ENCODE measurements around the gene STAG2. TPM values are rescaled to one million over a fixed set of nuclear protein-coding genes. Genes with fewer than 3 reads are reported as not detected.

The STAG2 gene
- polyA plus RNA-seq, 1 experiment: 15.7 TPM

DNA sequence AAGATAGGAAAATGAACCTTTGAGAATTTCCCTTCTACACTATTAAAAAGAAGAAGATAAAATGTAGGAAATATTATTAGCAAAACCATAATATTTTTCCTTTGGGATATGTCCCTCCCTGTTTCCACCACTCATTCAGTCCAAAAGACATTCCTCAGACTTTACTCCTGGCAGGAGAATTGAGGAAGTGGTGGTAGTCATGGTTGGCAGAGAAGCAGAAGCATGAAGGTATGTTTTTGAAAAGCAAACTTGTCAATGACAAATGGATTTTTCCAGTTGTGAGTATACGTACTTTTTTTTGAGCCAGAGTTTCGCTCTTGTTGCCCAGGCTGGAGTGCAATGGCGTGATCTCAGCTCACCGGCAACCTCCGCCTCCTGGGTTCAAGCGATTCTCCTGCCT lies 13.7 kb downstream of the STAG2 start:
- CTCF ChIA-PET: interaction anchor here (1.6 kb wide), 1 partner anchor 141 kb away, joined by 5 read pairs; no protein-coding TSS in a partner anchor
- H3K36me3 ChIP-seq (ENCODE audit: control insufficient read depth, insufficient read depth, low read length): no peaks in the 10 kb centered on the region
- no peaks in the 10 kb centered on the region for H3K27me3 ChIP-seq (ENCODE audit: control insufficient read depth, insufficient read depth, low read length)
- TF ChIP-seq, protein P1, sequence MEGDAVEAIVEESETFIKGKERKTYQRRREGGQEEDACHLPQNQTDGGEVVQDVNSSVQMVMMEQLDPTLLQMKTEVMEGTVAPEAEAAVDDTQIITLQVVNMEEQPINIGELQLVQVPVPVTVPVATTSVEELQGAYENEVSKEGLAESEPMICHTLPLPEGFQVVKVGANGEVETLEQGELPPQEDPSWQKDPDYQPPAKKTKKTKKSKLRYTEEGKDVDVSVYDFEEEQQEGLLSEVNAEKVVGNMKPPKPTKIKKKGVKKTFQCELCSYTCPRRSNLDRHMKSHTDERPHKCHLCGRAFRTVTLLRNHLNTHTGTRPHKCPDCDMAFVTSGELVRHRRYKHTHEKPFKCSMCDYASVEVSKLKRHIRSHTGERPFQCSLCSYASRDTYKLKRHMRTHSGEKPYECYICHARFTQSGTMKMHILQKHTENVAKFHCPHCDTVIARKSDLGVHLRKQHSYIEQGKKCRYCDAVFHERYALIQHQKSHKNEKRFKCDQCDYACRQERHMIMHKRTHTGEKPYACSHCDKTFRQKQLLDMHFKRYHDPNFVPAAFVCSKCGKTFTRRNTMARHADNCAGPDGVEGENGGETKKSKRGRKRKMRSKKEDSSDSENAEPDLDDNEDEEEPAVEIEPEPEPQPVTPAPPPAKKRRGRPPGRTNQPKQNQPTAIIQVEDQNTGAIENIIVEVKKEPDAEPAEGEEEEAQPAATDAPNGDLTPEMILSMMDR (IDR thresholded peaks at IDR 0.05; ENCODE audit: insufficient read depth, low read depth, low read length): no peak
- H3K4me3 ChIP-seq (ENCODE audit: low read depth, low read length): no peak overlapping the region
- DNase-seq (ENCODE audit: low read depth): no peak
- POLR2A ChIA-PET: no interaction called here

DNA sequence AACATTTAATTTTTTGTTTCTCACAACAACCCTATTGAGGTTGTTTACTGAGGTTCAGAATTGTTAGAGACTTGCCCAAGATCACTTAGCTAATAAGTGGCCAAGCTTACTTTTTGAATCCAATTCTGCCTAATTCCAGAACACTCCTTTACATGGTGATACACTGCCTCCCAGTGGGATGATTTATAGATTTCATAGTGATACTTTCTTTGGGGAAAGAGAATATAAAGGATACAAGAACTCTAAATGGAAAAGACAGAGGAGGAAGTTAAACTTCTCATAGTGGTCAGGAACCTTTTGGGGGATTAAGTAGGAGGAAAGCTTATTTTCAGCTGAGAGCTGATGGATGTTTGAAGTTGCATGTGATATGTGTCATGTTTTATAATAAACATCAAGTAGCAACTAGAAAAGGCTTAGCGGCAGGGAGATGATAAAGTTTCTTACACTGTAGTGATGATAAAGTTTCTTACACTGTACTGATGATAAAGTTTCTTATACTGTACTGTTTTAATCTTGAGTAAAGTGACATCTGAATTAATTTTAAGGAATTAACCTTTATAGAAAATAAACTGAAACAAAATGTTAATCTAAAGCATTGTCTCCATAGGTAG lies 15.3 kb downstream of the STAG2 start:
- DNase-seq (ENCODE audit: low read depth): no peak
- no peak overlapping the region for H3K4me3 ChIP-seq (ENCODE audit: low read depth, low read length)
- no peaks in the 10 kb centered on the region for H3K36me3 ChIP-seq (ENCODE audit: control insufficient read depth, insufficient read depth, low read length)
- TF ChIP-seq, protein P1 (IDR thresholded peaks at IDR 0.05; ENCODE audit: insufficient read depth, low read depth, low read length): peak; percentile 11; the same call in 1 of the 2 replicates
- ChIA-PET POLR2A (no interaction called here), CTCF (interaction anchor here (1.6 kb wide), 1 partner anchor 143 kb away, joined by 5 read pairs; no protein-coding TSS in a partner anchor)
- H3K27me3 ChIP-seq (ENCODE audit: control insufficient read depth, insufficient read depth, low read length): no peaks in the 10 kb centered on the region

DNA sequence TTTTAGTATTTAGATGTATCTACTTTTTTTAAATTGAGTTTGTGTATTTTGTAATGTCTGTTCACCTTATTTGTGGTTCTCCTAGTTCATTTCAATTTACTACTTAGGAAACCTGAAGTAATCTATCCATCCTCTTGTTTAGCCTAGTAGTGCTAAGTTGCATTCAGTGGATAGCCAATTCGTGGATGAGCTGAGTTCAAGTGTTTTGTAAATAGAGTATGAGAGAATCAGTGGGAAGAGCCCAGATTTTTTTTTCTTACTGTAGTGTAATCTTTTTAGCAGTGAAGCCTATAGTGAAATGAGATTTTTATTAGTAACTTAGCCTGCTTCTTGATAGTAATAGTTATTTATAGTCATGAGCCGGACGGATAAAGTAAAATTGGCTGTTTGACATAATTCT lies 21.7 kb downstream of the STAG2 start:
- CTCF ChIA-PET: interaction anchor here (1.0 kb wide), 1 partner anchor 35 kb away, joined by 5 read pairs; no protein-coding TSS in a partner anchor

DNA sequence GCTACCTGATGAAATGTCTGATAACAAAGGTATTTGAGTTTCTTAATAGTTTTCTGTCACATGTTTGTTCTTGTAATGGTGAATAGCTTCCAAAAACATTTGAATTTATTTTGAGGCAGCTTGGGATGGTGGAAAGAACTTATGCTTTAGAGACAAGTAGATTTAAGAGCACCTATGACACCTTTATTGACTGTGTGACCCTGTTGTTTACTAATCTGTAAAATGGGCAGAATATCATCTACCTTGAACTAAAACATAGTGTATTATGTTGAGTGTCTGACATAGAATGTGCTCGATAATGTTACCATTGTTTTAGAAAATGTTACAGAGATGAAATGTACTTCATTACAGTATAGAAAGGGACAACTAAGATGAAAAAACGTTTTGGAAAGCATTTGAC lies 24.9 kb downstream of the STAG2 start:
- Histone ChIP-seq H3K36me3 (ENCODE audit: control insufficient read depth, insufficient read depth, low read length) (no peaks in the 10 kb centered on the region), H3K27me3 (ENCODE audit: control insufficient read depth, insufficient read depth, low read length) (no peaks in the 10 kb centered on the region), H3K4me3 (ENCODE audit: low read depth, low read length) (no peak overlapping the region)
- TF ChIP-seq, protein P1 (IDR thresholded peaks at IDR 0.05; ENCODE audit: insufficient read depth, low read depth, low read length): no peak
- CTCF ChIA-PET: no interaction called here
- POLR2A ChIA-PET: no interaction called here
- DNase-seq (ENCODE audit: low read depth): no peak

More for the DNA sequence above, 21.7 kb downstream of the STAG2 start:
- POLR2A ChIA-PET: no interaction called here
- no peaks in the 10 kb centered on the region for H3K36me3 ChIP-seq (ENCODE audit: control insufficient read depth, insufficient read depth, low read length)
- no peak for DNase-seq (ENCODE audit: low read depth)
- H3K27me3 ChIP-seq (ENCODE audit: control insufficient read depth, insufficient read depth, low read length): no peaks in the 10 kb centered on the region
- TF ChIP-seq, protein P1 (IDR thresholded peaks at IDR 0.05; ENCODE audit: insufficient read depth, low read depth, low read length): no peak
- no peak overlapping the region for H3K4me3 ChIP-seq (ENCODE audit: low read depth, low read length)

DNA sequence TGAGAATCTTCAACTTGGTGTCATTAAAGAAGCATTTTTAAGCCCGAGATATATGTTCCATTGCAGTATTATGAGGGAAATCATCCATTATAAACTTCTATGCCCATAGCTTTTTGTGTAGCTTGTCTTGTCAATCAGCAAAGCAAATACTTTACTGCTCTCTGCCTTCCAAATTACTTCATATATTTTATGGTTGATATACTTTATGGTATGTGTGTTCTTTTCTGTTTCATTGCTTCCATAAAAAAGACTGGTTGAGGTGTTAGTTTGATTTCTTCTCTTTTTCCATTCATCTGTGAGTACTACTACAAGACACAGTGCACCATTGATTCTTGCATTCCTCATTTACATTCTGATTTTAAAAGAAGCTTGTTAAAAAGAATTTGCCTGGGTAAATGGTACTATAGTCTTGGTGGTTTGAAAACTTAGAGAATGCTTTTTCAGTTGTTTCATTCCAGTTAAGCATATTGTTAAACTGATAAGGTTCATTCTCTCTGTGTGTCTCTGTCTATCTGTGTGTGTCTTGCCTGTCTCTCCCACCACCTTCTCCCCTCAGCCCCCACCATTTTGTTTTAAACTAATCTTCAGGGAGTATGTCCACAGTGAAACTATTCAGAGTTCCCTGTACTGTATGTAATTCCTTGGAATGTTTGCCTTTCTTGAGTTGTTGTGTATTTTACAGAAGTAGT lies 27.1 kb downstream of the STAG2 start:
- POLR2A ChIA-PET: no interaction called here
- TF ChIP-seq, protein P1 (IDR thresholded peaks at IDR 0.05; ENCODE audit: insufficient read depth, low read depth, low read length): no peak
- H3K36me3 ChIP-seq (ENCODE audit: control insufficient read depth, insufficient read depth, low read length): no peaks in the 10 kb centered on the region
- DNase-seq (ENCODE audit: low read depth): no peak
- no peaks in the 10 kb centered on the region for H3K27me3 ChIP-seq (ENCODE audit: control insufficient read depth, insufficient read depth, low read length)
- no peak overlapping the region for H3K4me3 ChIP-seq (ENCODE audit: low read depth, low read length)
- CTCF ChIA-PET: interaction anchor here (0.7 kb wide), 1 partner anchor 155 kb away, joined by 3 read pairs; no protein-coding TSS in a partner anchor
